ENCODE measurements around the gene MUCL3.
"Not testable (repeated sequence)": the region's sequence is repeated elsewhere in the genome, so short reads cannot be mapped to it uniquely, and the experiment has no call there.

Gene MUCL3

GRCh38 chr6:30970946-30971345 is 30.2 kb downstream of the MUCL3 start:
- in situ Hi-C loops (cut with MboI; ENCODE audit: low sequenced_read_pairs), result no loop called here

DNA sequence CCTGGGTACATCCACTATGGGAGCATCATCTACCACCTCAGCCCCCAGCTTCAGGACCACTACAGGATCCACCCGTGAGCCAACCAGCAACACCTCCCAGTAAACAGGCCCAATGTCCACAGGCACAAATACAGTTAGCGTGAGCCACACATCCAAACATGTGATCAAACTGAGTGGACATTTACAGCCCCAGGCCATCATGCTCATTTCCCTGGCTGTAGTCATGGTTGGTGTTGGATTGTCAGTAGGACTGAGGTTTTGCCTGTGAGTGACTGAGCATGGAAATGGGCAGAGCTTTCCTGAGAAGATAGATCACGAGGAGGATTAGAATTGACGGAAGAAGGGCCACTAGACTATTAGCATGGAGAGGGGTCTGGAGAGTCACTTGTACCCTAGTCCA is 32.0 kb downstream of the MUCL3 start:
- in situ Hi-C loops (cut with MboI; ENCODE audit: low sequenced_read_pairs), result no loop called here

- in situ Hi-C loops (cut with MboI; ENCODE audit: low sequenced_read_pairs), result no loop called here
These were observed 33.9 kb downstream of the MUCL3 start for GRCh38 chr6:30974490-30975252.

DNA sequence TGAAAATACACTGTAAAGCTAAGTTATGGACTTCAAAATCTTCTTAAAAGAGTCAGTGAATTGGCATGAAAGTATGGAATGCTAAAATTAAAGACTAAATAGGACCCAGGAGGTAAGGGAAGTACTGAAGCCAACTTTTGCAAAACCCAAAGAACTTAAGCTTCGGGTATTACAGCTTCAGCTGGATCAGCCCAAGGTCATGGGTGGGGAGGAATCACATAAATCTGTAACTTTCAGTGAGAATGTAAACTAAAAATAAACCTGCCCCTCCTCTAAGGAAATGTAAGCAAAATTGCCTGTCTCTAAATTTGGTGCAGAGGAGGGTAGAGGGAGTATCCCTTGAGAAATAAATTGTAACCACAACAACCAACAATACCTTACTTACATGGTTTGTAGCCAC is 38.4 kb downstream of the MUCL3 start:
- in situ Hi-C loops (cut with MboI; ENCODE audit: low sequenced_read_pairs), result no loop called here

- in situ Hi-C loops (cut with MboI; ENCODE audit: low sequenced_read_pairs), result no loop called here
These were observed 38.9 kb downstream of the MUCL3 start for GRCh38 chr6:30979690-30980089.

GRCh38 chr6:30981942-30982772 is 41.4 kb downstream of the MUCL3 start:
- in situ Hi-C loops (cut with MboI; ENCODE audit: low sequenced_read_pairs), result no loop called here

GRCh38 chr6:30983439-30983838 is 42.7 kb downstream of the MUCL3 start, which contains the start of gene MUC21:
TSS of gene MUC21 (plus strand) at chr6:30983718. CDS start at chr6:30983959, 241 bp downstream.
- in situ Hi-C loops (cut with MboI; ENCODE audit: low sequenced_read_pairs), result no loop called here

GRCh38 chr6:30985490-30985889 is 44.7 kb downstream of the MUCL3 start:
- in situ Hi-C loops (cut with MboI; ENCODE audit: low sequenced_read_pairs), result no loop called here

DNA sequence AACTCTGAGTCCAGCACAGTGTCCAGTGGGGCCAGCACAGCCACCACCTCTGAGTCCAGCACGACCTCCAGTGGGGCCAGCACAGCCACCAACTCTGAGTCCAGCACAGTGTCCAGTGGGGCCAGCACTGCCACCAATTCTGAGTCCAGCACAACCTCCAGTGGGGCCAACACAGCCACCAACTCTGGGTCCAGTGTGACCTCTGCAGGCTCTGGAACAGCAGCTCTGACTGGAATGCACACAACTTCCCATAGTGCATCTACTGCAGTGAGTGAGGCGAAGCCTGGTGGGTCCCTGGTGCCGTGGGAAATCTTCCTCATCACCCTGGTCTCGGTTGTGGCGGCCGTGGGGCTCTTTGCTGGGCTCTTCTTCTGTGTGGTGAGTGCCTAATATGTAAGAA is 46.5 kb downstream of the MUCL3 start:
- in situ Hi-C loops (cut with MboI; ENCODE audit: low sequenced_read_pairs), result no loop called here

DNA sequence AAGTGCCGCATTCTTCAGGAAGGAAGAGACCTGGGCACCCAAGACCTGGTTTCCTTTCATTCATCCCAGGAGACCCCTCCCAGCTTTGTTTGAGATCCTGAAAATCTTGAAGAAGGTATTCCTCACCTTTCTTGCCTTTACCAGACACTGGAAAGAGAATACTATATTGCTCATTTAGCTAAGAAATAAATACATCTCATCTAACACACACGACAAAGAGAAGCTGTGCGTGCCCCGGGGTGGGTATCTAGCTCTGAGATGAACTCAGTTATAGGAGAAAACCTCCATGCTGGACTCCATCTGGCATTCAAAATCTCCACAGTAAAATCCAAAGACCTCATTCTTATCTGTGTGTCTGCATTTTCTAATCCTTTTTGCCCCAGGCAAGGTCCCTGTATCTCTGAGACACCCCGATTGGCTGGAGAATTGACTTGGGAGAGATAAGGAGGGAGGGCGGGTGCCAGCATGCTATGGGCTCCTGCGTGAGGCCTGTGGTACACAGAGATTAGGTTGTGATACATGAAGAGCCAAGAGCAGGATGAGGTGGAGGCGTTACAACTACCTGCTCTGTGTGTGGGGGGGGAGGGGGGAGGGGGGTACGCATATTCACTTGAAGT is 47.5 kb downstream of the MUCL3 start:
- in situ Hi-C loops (cut with MboI; ENCODE audit: low sequenced_read_pairs), result no loop called here

DNA sequence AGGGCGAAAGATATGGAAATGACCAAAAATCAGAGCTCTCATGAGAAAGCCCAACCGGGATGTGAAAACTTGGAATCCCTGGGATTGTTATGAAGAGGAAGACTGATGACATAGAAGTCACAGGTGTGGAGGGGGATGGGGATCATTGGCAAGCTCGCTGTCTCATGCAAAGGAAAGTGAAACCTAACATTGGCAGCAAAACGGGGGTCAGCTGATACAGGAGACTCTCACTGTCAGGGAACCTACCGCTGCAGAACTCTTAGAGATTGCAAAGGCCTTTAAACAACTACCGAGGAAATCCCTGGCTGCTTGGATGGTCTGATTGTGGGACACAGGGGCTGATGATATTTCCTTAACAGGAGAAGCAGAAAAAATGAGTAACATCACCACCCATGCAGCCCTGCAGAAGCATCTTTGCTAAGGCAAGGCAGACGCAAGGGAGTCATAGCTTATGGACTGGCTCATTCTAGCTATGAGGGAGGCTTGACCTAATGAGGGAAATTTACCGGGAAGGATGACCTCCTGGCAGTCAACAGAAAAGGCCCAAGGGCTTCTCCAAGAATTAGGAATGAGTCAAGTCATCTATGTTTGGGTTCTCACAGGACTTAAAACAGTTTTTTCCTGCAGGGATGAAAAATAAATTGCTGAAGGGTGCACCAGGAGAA is 49.8 kb downstream of the MUCL3 start:
- in situ Hi-C loops (cut with MboI; ENCODE audit: low sequenced_read_pairs), result no loop called here

- in situ Hi-C loops (cut with MboI; ENCODE audit: low sequenced_read_pairs), result no loop called here
These were observed 51.1 kb downstream of the MUCL3 start for GRCh38 chr6:30991891-30992290.

DNA sequence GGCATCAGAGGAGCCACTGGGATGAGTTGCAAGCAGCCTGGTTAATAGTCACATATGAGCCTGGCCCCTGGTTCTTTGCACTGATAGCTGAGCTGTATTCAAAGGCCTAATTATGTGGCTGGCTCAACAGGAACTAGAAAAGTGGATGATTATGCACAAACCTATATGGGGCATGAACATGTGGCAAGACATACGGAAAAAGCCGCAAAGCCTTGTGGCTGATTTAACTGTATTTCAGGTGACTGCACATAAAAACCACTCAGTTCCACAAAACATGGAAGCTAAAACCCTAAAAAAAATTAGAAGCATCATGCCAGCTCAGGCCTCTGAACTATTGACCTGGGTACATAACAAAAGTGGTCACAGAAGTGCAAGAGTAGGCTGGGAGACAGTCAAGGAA is 56.5 kb downstream of the MUCL3 start:
- in situ Hi-C loops (cut with MboI; ENCODE audit: low sequenced_read_pairs), result no loop called here

DNA sequence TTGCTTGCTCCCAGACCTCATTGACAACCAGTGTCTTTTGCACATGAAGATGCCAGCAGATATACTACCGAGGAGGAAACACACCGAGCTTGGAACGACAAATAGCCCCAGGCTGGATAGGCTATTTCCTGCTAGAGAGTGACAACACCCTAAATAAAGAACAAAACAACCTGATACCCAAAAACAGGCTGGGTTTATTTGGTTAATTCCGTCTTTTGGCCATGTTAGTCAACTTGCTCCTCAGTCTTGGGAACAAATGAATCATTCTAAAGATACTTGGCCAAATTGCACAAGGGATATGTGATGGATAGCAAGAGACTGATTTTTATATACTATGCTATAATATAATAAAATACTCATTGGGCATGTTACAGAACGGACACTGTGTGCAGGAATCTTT is 58.0 kb downstream of the MUCL3 start:
- in situ Hi-C loops (cut with MboI; ENCODE audit: low sequenced_read_pairs), result no loop called here

DNA sequence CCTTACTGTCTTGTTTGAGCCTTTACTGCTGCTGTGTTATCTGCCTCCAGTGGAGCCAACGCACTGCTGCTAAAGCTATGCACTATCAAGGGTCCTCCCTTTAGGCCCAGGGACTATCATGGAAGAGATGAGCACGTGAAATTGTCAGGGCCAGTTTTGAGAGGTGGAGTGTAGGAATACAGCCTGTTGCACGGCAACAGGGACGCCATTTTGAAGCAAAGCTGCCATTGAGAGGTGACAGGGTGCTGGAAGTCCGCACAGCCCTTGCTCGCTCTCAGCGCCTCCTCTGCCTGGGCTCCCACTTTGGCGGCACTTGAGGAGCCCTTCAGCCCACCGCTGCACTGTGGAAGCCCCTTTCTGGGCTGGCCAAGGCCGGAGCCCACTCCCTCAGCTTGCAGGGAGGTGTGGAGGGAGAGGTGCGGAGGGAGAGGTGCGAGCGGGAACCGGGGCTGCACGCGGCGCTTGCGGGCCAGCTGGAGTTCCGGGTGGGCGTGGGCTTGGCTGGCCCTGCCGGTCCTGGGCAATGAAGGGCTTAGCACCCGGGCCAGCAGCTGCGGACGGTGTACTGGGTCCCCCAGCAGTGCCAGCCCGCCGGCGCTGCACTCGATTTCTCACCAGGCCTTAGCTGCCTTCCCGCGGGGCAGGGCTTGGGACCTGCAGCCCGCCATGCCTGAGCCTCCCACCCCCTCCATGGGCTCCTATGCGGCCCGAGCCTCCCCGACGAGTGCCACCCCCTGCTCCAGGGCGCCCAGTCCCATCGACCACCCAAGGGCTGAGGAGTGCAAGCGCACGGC is 59.5 kb downstream of the MUCL3 start:
- in situ Hi-C loops (cut with MboI; ENCODE audit: low sequenced_read_pairs), result not testable (repeated sequence)

DNA sequence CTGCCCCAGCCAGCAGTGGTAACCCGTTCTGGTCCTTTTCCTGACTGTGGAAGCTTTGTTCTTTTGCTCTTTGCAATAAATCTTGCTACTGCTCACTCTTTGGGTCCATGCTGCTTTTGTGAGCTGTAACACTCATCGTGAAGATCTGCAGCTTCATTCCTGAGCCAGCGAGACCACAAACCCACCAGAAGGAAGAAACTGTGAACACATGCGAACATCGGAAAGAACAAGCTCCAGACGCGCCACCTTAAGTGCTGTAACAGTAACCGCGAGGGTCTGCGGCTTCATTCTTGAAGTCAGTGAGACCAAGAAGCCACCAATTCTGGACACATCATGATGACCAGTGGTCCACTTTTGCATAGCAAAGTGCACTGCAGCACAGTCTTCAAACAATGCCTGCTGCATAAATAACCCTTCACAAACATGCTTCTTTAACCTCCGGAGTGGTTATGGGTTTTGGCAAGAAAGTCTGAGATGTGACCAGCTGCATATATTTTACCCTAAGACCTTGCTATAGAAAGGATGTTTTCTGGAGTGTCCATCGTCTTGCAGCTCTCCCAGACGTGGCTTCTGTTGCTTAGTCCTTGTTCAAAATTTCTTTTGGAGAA is 60.6 kb downstream of the MUCL3 start:
- in situ Hi-C loops (cut with MboI; ENCODE audit: low sequenced_read_pairs), result no loop called here

DNA sequence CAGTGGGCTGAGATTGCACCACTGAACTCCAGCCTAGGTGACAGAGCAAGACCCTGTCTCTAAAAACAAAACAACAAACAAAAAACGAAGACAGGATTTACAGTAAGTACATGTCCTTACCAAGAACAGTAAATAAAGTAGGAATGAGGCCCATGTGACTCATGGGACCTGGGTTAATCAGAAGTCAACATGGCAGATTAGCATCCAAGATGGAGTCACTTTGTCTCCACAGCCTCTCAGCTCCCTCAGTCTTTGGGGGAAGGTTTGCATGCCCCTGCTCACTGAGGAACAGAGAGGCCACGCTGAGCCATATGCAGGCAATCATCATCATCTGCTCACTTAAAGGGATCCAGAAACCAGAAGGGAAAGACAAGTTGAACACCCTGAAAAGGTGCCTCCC is 61.7 kb downstream of the MUCL3 start:
- in situ Hi-C loops (cut with MboI; ENCODE audit: low sequenced_read_pairs), result no loop called here

Data from hTERT RPE-1 (cell line).